IMR-90 (cell line): ENCODE measurements around the gene ZNF776. TPM values are rescaled to one million over a fixed set of nuclear protein-coding genes. Genes with fewer than 3 reads are reported as not detected.

Experiments used
- ATAC-seq: fragments of 200-7000 bp; cut with Tn5 transposase; 2 replicates; pipeline ENCODE4 v1.9.1; 2020; ENCODE audit warnings: low read depth, mild to moderate bottlenecking, moderate library complexity
- BruUV-seq: library from RNA; stranded (reverse); fragments of 400-500 nt; replicated peaks from 2 replicates; lab custom pipeline; 2021; lab: Mats Ljungman, UMichigan
- CTCF ChIA-PET: fragments of 300-600 bp; formaldehyde crosslinking; extraction: SDS; loops from one replicate; lab custom pipeline; 2021; ENCODE audit warnings: antibody characterized with exemption; lab: Yijun Ruan, JAX
- POLR2A ChIA-PET: fragments of 300-600 bp; sonication (Branson Sonifier 250); formaldehyde crosslinking; loops from one replicate; lab custom pipeline; 2022; ENCODE audit warnings: antibody characterized with exemption; ENCODE audit not compliant: unreplicated experiment; lab: Charles Lee
- DNase-seq: peaks from one replicate; pipeline ENCODE4 v3.0.0; 2013
- H2AFZ ChIP-seq: replicated peaks from 2 replicates; pipeline ENCODE3; 2013; ENCODE audit warnings: low read length, mild to moderate bottlenecking; ENCODE audit not compliant: poor library complexity
- H2AK5ac ChIP-seq: 2 replicates; pipeline ENCODE4 v1.6.1; 2013; ENCODE audit warnings: low read depth, low read length, inconsistent platforms
- H2AK9ac ChIP-seq: replicated peaks from 2 replicates; pipeline ENCODE3; 2013; ENCODE audit warnings: mild to moderate bottlenecking, low read depth, low read length, moderate library complexity; ENCODE audit not compliant: poor library complexity
- H2BK120ac ChIP-seq: 2 replicates; pipeline ENCODE4 v1.6.1; 2013; ENCODE audit warnings: low read depth, low read length, inconsistent platforms
- H2BK15ac ChIP-seq: 3 replicates; pipeline ENCODE4 v1.6.1; 2013; ENCODE audit warnings: low read depth, low read length, inconsistent platforms
- H2BK20ac ChIP-seq: 2 replicates; pipeline ENCODE4 v1.6.1; 2013; ENCODE audit warnings: low read depth, mild to moderate bottlenecking, inconsistent platforms, low read length, moderate library complexity
- H2BK5ac ChIP-seq: 2 replicates; pipeline ENCODE4 v1.6.1; 2013; ENCODE audit warnings: mild to moderate bottlenecking, low read depth, low read length, inconsistent platforms; ENCODE audit not compliant: poor library complexity, severe bottlenecking
- H3K14ac ChIP-seq: replicated peaks from 2 replicates; pipeline ENCODE4 v1.6.1; 2013; ENCODE audit warnings: low read depth, low read length, inconsistent platforms
- H3K18ac ChIP-seq: 2 replicates; pipeline ENCODE4 v1.6.1; 2013; ENCODE audit warnings: low read depth, low read length, control low read depth
- H3K23ac ChIP-seq: 2 replicates; pipeline ENCODE4 v1.6.1; 2013; ENCODE audit warnings: low read depth, low read length, inconsistent platforms
- H3K27ac ChIP-seq: 2 replicates; pipeline ENCODE4 v1.5.1; 2013; ENCODE audit warnings: mild to moderate bottlenecking, control low read depth, low read length; ENCODE audit not compliant: insufficient read depth
- H3K27me3 ChIP-seq: 2 replicates; pipeline ENCODE4 v1.6.1; 2013; ENCODE audit warnings: low read length; ENCODE audit not compliant: control insufficient read depth, insufficient read depth
- H3K36me3 ChIP-seq: 2 replicates; pipeline ENCODE4 v1.6.1; 2013; ENCODE audit warnings: low read length, mixed read lengths; ENCODE audit not compliant: control insufficient read depth, insufficient read depth
- H3K4ac ChIP-seq: 2 replicates; pipeline ENCODE4 v1.6.1; 2013; ENCODE audit warnings: low read depth, low read length, inconsistent platforms
- H3K4me1 ChIP-seq: 2 replicates; pipeline ENCODE4 v1.6.1; 2013; ENCODE audit warnings: low read length, mixed read lengths; ENCODE audit not compliant: control insufficient read depth, insufficient read depth
- H3K4me2 ChIP-seq: 2 replicates; pipeline ENCODE4 v1.6.1; 2013; ENCODE audit warnings: low read depth, mild to moderate bottlenecking, control low read depth, low read length, moderate library complexity
- H3K4me3 ChIP-seq: 2 replicates; pipeline ENCODE4 v1.5.1; 2013; ENCODE audit warnings: low read depth, mild to moderate bottlenecking, control low read depth, low read length, moderate library complexity; ENCODE audit not compliant: insufficient read depth
- H3K56ac ChIP-seq: 2 replicates; pipeline ENCODE4 v1.6.1; 2013; ENCODE audit warnings: low read length, inconsistent platforms; ENCODE audit not compliant: insufficient read depth; ENCODE audit errors: extremely low read depth
- H3K79me1 ChIP-seq, 2 experiments: 2 replicates each; pipeline ENCODE4 v1.6.1; 2013; ENCODE audit warnings: low read length in 2 of 2, inconsistent platforms in 1 of 2, low read depth in 1 of 2
- H3K9ac ChIP-seq: 2 replicates; pipeline ENCODE4 v1.6.1; 2013; ENCODE audit warnings: low read depth, low read length, control low read depth
- H3K9me1 ChIP-seq: 2 replicates; pipeline ENCODE4 v1.6.1; 2013; ENCODE audit warnings: low read length, inconsistent platforms; ENCODE audit not compliant: insufficient read depth
- H3K9me3 ChIP-seq: 2 replicates; pipeline ENCODE4 v1.6.1; 2013; ENCODE audit warnings: low read length; ENCODE audit not compliant: control insufficient read depth, insufficient read depth
- H4K20me1 ChIP-seq: 2 replicates; pipeline ENCODE4 v1.6.1; 2013; ENCODE audit warnings: low read length, inconsistent platforms; ENCODE audit not compliant: insufficient read depth
- H4K5ac ChIP-seq: 2 replicates; pipeline ENCODE4 v1.6.1; 2013; ENCODE audit warnings: mild to moderate bottlenecking, low read depth, low read length, control low read depth
- H4K8ac ChIP-seq, 2 experiments: 2 replicates each; pipeline ENCODE4 v1.6.1; 2013; ENCODE audit warnings: low read depth in 2 of 2, low read length in 2 of 2, control low read depth in 1 of 2, inconsistent platforms in 1 of 2
- H4K91ac ChIP-seq: 2 replicates; pipeline ENCODE4 v1.6.1; 2013; ENCODE audit warnings: low read depth, low read length, inconsistent platforms; ENCODE audit not compliant: insufficient read depth
- MAFK ChIP-seq: IDR thresholded peaks from 2 replicates; pipeline ENCODE4 v1.6.1; 2012; ENCODE audit warnings: low read depth, low read length, improper control_type of control experiment
- RFX5 ChIP-seq: IDR thresholded peaks from 2 replicates; pipeline ENCODE4 v1.8.0; 2012; ENCODE audit warnings: low read depth, mild to moderate bottlenecking, low read length, moderate library complexity
- WGBS, 2 experiments: methylation state at CpG; one replicate each; pipeline versions ENCODE4 v1.1.5 to v1.1.7; 2013; ENCODE audit warnings: missing lambda C conversion rate in 2 of 2; ENCODE audit not compliant: insufficient read length in 1 of 2; ENCODE audit errors: extremely low coverage in 2 of 2; 5-methylcytosine and 5-hydroxymethylcytosine counted together
- dilution Hi-C: fragments of 300-500 bp; cut with HindIII; formaldehyde crosslinking; loops from one replicate; pipeline ENCODE4 v1.14.3; 2018; ENCODE audit warnings: low sequenced_read_pairs; ENCODE audit not compliant: unreplicated experiment
- in situ Hi-C: fragments of 300-500 bp; cut with MboI; formaldehyde crosslinking; loops from 3 replicates; pipeline ENCODE4 v1.14.3; 2019; ENCODE audit warnings: low sequenced_read_pairs, inconsistent platforms, mixed read lengths
- intact Hi-C: fragments of 100-400 bp; cut with micrococcal nuclease; formaldehyde crosslinking; loops from 2 replicates; pipeline ENCODE4 v1.10.0; 2022
- polyA plus RNA-seq, 3 experiments: library from polyadenylated mRNA; depleted of rRNA; stranded (reverse); fragments of >200 nt; gene quantifications; 2 replicates each; pipeline ENCODE4 v1.2.3, GENCODE V29; 2012; ENCODE audit warnings: low replicate concordance in 1 of 3
- total RNA-seq: library from RNA; depleted of rRNA; stranded (reverse); fragments of >200 nt; gene quantifications from 2 replicates; pipeline ENCODE4 v1.2.3, GENCODE V29; 2012

ZNF776 gene
- total and polyA plus RNA-seq, 2 of the 4 experiments (the other 2 are of a cell fraction): 4.3 to 14.3 TPM

- Histone ChIP-seq H3K9ac (no peak overlapping the region), H3K4me1 (no peaks in the 10 kb centered on the region), H3K4me2 (no peak overlapping the region), H4K20me1 (no peaks in the 10 kb centered on the region), H2BK120ac (no peak overlapping the region), H2BK15ac (no peak overlapping the region), H3K56ac (no peak overlapping the region), H4K91ac (no peak overlapping the region), H2AFZ (no peak overlapping the region), H3K27ac (no peak overlapping the region), H3K9me1 (peaks cover 3% of the 10 kb centered on the region; the same call in 1 of the 2 replicates), H3K14ac (no peak overlapping the region), H3K4ac (no peak overlapping the region), H3K79me1 (peaks cover 20 to 26% of the 10 kb centered on the region in 2 experiments), H4K5ac (no peak overlapping the region), H2AK9ac (no peak overlapping the region), H3K23ac (no peak overlapping the region), H2BK20ac (no peak overlapping the region), H2BK5ac (no peak overlapping the region), H3K27me3 (no peaks in the 10 kb centered on the region), H2AK5ac (no peak overlapping the region), H3K9me3 (peaks cover 28% of the 10 kb centered on the region), H3K4me3 (no peak overlapping the region), H4K8ac (no peak overlapping the region), H3K36me3 (peaks cover 53% of the 10 kb centered on the region), H3K18ac (no peak overlapping the region)
- TF ChIP-seq MAFK (peak; percentile 60), RFX5 (no peak)
- ATAC-seq (no peak), DNase-seq (no peak)
- intact Hi-C loops (no loop called here), dilution Hi-C loops (no loop called here), in situ Hi-C loops (no loop called here)
- no CpG with 5 or more reads among the region's 2 CpGs for WGBS, 2 experiments
- CTCF ChIA-PET: no interaction called here
- POLR2A ChIA-PET: no interaction called here
- no TSS peak for BruUV-seq
Measured at GRCh38 chr19:57757941-57758340, 11.3 kb downstream of the ZNF776 start.
